ENCODE results near the gene TMEM187.

The TMEM187 gene, protein sequence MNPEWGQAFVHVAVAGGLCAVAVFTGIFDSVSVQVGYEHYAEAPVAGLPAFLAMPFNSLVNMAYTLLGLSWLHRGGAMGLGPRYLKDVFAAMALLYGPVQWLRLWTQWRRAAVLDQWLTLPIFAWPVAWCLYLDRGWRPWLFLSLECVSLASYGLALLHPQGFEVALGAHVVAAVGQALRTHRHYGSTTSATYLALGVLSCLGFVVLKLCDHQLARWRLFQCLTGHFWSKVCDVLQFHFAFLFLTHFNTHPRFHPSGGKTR

GRCh38 chrX:153972368-153973126 lies at the start of gene TMEM187:
TMEM187 (plus strand) TSS chrX:153972754; CDS start chrX:153982063, 9,309 bp downstream.
- CTCF ChIA-PET, result interaction anchor here (1.8 to 2.3 kb wide), 2 partner anchors 24 to 41 kb away, joined by 4 to 8 read pairs; no protein-coding TSS in a partner anchor
- DNase-seq (ENCODE audit: extremely low spot score), result peak; percentile 91
- TF ChIP-seq, protein P1, sequence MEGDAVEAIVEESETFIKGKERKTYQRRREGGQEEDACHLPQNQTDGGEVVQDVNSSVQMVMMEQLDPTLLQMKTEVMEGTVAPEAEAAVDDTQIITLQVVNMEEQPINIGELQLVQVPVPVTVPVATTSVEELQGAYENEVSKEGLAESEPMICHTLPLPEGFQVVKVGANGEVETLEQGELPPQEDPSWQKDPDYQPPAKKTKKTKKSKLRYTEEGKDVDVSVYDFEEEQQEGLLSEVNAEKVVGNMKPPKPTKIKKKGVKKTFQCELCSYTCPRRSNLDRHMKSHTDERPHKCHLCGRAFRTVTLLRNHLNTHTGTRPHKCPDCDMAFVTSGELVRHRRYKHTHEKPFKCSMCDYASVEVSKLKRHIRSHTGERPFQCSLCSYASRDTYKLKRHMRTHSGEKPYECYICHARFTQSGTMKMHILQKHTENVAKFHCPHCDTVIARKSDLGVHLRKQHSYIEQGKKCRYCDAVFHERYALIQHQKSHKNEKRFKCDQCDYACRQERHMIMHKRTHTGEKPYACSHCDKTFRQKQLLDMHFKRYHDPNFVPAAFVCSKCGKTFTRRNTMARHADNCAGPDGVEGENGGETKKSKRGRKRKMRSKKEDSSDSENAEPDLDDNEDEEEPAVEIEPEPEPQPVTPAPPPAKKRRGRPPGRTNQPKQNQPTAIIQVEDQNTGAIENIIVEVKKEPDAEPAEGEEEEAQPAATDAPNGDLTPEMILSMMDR (IDR thresholded peaks at IDR 0.05; ENCODE audit: control extremely low read depth, extremely low read depth, low read depth, missing control alignments), result no peak
- POLR2A ChIA-PET, result interaction anchor here (0.6 kb wide), 1 partner anchor 25 kb away, joined by 3 read pairs; no protein-coding TSS in a partner anchor

DNA sequence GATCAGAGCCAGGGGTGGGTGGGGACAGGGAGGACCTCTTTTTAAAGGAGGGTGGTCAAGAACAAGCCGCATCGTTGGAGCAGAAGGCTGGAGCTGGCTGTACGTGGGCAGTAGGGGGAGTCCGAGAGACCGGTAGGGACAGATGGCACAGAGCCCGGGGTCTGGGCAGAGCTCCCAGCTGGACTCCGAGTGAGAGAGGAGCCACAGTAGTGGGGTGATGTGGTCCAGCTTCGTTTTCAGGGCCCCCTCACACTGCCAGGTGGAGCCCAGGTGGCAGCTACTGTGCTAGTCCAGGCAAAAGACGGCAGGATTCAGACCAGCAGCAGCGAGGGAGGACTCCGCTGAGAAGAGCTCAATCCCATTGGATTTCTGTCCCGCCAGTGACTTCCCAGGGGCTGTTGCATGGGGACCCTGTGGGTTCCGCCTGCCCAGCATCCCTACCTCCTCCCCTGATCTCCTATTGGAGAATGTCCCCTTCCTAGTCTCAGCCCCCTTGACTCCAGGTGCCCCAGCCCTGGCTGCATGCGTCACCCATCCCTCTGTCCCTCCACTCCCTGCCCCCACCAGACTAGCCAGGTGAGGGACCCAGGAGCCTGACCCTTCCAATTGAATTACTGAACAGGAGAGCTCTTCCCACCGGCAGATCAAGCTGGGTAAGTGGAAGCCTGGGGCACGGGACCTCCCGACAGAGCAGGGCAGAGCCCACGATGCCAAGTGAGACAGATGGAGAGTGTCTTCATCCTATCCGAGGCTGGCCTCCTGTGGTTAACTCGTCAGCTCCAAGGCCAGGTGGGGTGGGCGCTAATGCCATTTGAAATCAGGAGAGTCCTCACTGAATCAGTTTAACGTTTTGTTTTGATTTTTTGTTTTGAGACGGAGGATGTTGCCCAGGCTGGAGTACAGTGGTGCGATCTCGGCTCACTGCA lies 49.4 kb upstream of the TMEM187 start:
- TF ChIP-seq, protein P1 (IDR thresholded peaks at IDR 0.05; ENCODE audit: control extremely low read depth, extremely low read depth, low read depth, missing control alignments), result peak; percentile 39
- no peak for DNase-seq (ENCODE audit: extremely low spot score)
- ChIA-PET CTCF (interaction anchor here (0.7 to 14.1 kb wide), 10 partner anchors 10 to 104 kb away, joined by 3 to 187 read pairs (median 5); partner anchors contain the start of gene RENBP), POLR2A (no interaction called here)

DNA sequence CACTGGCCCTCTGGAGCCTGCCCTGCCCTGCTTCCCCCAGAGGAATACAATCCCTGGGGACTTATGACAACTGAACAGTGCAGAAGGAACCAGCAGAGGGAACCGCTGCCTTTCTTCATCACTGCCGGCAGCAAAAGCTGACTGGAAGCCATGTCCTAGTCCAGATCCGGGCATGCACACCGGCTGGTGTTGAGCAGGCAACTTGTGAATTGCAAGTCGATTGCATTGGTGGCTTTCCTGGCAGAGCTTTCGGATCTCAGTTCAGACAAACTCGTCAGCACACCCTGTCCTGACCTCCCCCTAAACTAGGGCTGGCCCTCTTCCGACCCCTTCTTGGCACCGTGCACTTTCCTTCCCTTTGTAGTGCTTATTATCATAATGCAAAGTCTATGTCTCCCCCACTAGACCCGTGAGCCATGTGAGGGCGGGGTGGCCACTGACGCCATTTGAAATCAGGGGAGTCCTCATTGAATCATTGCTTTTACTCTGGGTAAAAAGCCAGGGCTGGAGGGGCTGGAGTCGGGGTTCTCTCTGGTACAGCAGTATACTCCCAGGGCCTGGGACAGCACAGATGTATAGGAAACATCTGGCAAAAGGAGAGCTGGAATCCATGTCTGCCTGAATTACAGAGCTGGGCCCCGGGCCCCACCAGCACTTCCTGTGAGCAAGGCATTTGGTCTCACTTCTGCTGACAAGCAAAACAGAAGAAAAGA lies 48.2 kb upstream of the TMEM187 start:
- TF ChIP-seq, protein P1 (IDR thresholded peaks at IDR 0.05; ENCODE audit: control extremely low read depth, extremely low read depth, low read depth, missing control alignments), result peak; percentile 25
- ChIA-PET POLR2A (interaction anchor here (0.8 kb wide), 1 partner anchor 23 kb away, joined by 3 read pairs; no protein-coding TSS in a partner anchor), CTCF (interaction anchor here (1.4 to 14.1 kb wide), 8 partner anchors 10 to 96 kb away, joined by 3 to 187 read pairs (median 8); partner anchors contain the start of genes NAA10 and RENBP)
- DNase-seq (ENCODE audit: extremely low spot score), result no peak

- ChIA-PET CTCF (interaction anchor here (0.6 to 14.1 kb wide), 10 partner anchors 9 to 448 kb away, joined by 3 to 187 read pairs (median 4); partner anchors contain the start of genes NAA10 and RENBP), POLR2A (interaction anchor here (0.8 kb wide), 1 partner anchor 22 kb away, joined by 3 read pairs; no protein-coding TSS in a partner anchor)
- TF ChIP-seq, protein P1 (IDR thresholded peaks at IDR 0.05; ENCODE audit: control extremely low read depth, extremely low read depth, low read depth, missing control alignments), result no peak
- DNase-seq (ENCODE audit: extremely low spot score), result no peak
Observed at GRCh38 chrX:153925387-153925738, 47.2 kb upstream of the TMEM187 start.

GRCh38 chrX:153925739-153926551 lies 46.6 kb upstream of the TMEM187 start, which contains the start of gene ARHGAP4:
ARHGAP4 (minus strand) TSS chrX:153926264; CDS start chrX:153926202, 62 bp downstream.
- POLR2A ChIA-PET, result interaction anchor here (1.0 kb wide), 2 partner anchors 45 to 132 kb away, joined by 3 read pairs; partner anchors contain the start of genes IDH3G and SSR4
- TF ChIP-seq, protein P1 (IDR thresholded peaks at IDR 0.05; ENCODE audit: control extremely low read depth, extremely low read depth, low read depth, missing control alignments), result peak; percentile 21
- CTCF ChIA-PET, result interaction anchor here (0.6 to 14.1 kb wide), 9 partner anchors 8 to 448 kb away, joined by 3 to 187 read pairs (median 4); partner anchors contain the start of genes NAA10 and RENBP
- peak; percentile 52 for DNase-seq (ENCODE audit: extremely low spot score)
